SK-N-SH treated with all-trans-retinoic acid at 6 μM for 48 hours (cell line): Measurements from ENCODE around the gene CFAP97.
A peak's percentile ranks its signal among the peaks of the same experiment; 100 is the strongest.

Experiments
- ATAC-seq: fragments of 200-7000 bp; cut with Tn5 transposase; 3 replicates; pipeline ENCODE4 v1.9.1; 2020; ENCODE audit warnings: mild to moderate bottlenecking, moderate library complexity
- ARNTL ChIP-seq: fragments of 450-650 bp; formaldehyde crosslinking; IDR thresholded peaks from 2 replicates; pipeline ENCODE4 v1.5.0; 2020; ENCODE audit warnings: low read depth, mild to moderate bottlenecking, moderate library complexity, borderline replicate concordance
- CREB5 ChIP-seq: fragments of 250-450 bp; sonication (Bioruptor Pico); IDR thresholded peaks from 2 replicates; pipeline ENCODE4 v1.5.1; 2020; ENCODE audit warnings: low read depth, mild to moderate bottlenecking, moderate library complexity
- CSDC2 ChIP-seq: fragments of 250-450 bp; sonication (Bioruptor Pico); IDR thresholded peaks from 2 replicates; pipeline ENCODE4 v1.5.0; 2020; ENCODE audit warnings: mild to moderate bottlenecking, moderate library complexity
- CSRNP3 ChIP-seq: fragments of 250-450 bp; sonication (Bioruptor Pico); IDR thresholded peaks from 2 replicates; pipeline ENCODE4 v1.5.1; 2021; ENCODE audit warnings: mild to moderate bottlenecking, moderate library complexity
- ESRRG ChIP-seq: fragments of 250-450 bp; sonication (Bioruptor Pico); IDR thresholded peaks from 2 replicates; pipeline ENCODE4 v1.6.1; 2021; ENCODE audit warnings: mild to moderate bottlenecking
- GLIS3 ChIP-seq: fragments of 250-450 bp; sonication (Bioruptor Pico); IDR thresholded peaks from 2 replicates; pipeline ENCODE4 v1.5.0; 2020; ENCODE audit warnings: mild to moderate bottlenecking, moderate library complexity
- PATZ1 ChIP-seq: fragments of 250-450 bp; sonication (Bioruptor Pico); IDR thresholded peaks from 2 replicates; pipeline ENCODE4 v1.8.0; 2020; ENCODE audit warnings: mild to moderate bottlenecking, moderate library complexity, borderline replicate concordance
- POU6F1 ChIP-seq: fragments of 250-450 bp; sonication (Bioruptor Pico); IDR thresholded peaks from 2 replicates; pipeline ENCODE4 v1.8.0; 2021; ENCODE audit warnings: low read depth, mild to moderate bottlenecking, moderate library complexity, borderline replicate concordance
- PPARA ChIP-seq: fragments of 250-450 bp; sonication (Bioruptor Pico); IDR thresholded peaks from 2 replicates; pipeline ENCODE4 v1.5.0; 2020; ENCODE audit warnings: mild to moderate bottlenecking, borderline replicate concordance
- RARB ChIP-seq: fragments of 250-450 bp; sonication (Bioruptor Pico); IDR thresholded peaks from 2 replicates; pipeline ENCODE4 v1.8.0; 2021; ENCODE audit warnings: mild to moderate bottlenecking, moderate library complexity
- SNAI2 ChIP-seq: fragments of 250-450 bp; sonication (Bioruptor Pico); IDR thresholded peaks from 2 replicates; pipeline ENCODE4 v1.5.0; 2020; ENCODE audit warnings: mild to moderate bottlenecking, moderate library complexity
- TOX ChIP-seq: fragments of 250-450 bp; sonication (Bioruptor Pico); IDR thresholded peaks from 2 replicates; pipeline ENCODE4 v1.8.0; 2021; ENCODE audit warnings: mild to moderate bottlenecking, moderate library complexity, borderline replicate concordance
- TSHZ2 ChIP-seq: fragments of 250-450 bp; sonication (Bioruptor Pico); IDR thresholded peaks from 2 replicates; pipeline ENCODE4 v1.5.0; 2020; ENCODE audit warnings: mild to moderate bottlenecking, moderate library complexity
- ZC3H10 ChIP-seq: fragments of 250-450 bp; sonication (Bioruptor Pico); IDR thresholded peaks from 2 replicates; pipeline ENCODE4 v1.5.1; 2021; ENCODE audit warnings: mild to moderate bottlenecking, moderate library complexity
- ZFP3 ChIP-seq: fragments of 250-450 bp; sonication (Bioruptor Pico); IDR thresholded peaks from 2 replicates; pipeline ENCODE4 v1.5.0; 2020; ENCODE audit warnings: mild to moderate bottlenecking, moderate library complexity
- ZFP30 ChIP-seq: fragments of 450-650 bp; formaldehyde crosslinking; IDR thresholded peaks from 2 replicates; pipeline ENCODE4 v1.5.0; 2022; ENCODE audit warnings: mild to moderate bottlenecking, moderate library complexity
- ZNF565 ChIP-seq: fragments of 450-650 bp; formaldehyde crosslinking; conservative IDR thresholded peaks from 2 replicates; pipeline ENCODE4 v1.5.0; 2020; ENCODE audit warnings: low read depth, mild to moderate bottlenecking, moderate library complexity
- ZNF70 ChIP-seq: fragments of 450-650 bp; formaldehyde crosslinking; IDR thresholded peaks from 2 replicates; pipeline ENCODE4 v1.5.0; 2020; ENCODE audit warnings: mild to moderate bottlenecking, moderate library complexity
- ZNF8 ChIP-seq: fragments of 450-650 bp; formaldehyde crosslinking; IDR thresholded peaks from 2 replicates; pipeline ENCODE4 v1.5.0; 2020; ENCODE audit warnings: mild to moderate bottlenecking, moderate library complexity

Gene CFAP97

GRCh38 chr4:185203486-185204237, at the start of gene CFAP97:
TSS of gene CFAP97 (minus strand) at chr4:185204000. CDS start at chr4:185191196, 12,804 bp downstream.
- ATAC-seq, result peak; percentile 92
- TF ChIP-seq ZFP3 (CRISPR knock-in tag) (no peak), GLIS3 (CRISPR knock-in tag) (no peak), ZNF70 (CRISPR knock-in tag) (no peak), CSDC2 (CRISPR knock-in tag) (0 out of 2 replicates have a peak, but pooled peaks have one; percentile 64), TOX (CRISPR knock-in tag) (no peak), ARNTL (CRISPR knock-in tag) (no peak), ZC3H10 (CRISPR knock-in tag) (no peak; the same call in 1 of the 2 replicates), CSRNP3 (CRISPR knock-in tag) (no peak), TSHZ2 (CRISPR knock-in tag) (peak; percentile 78), ZNF8 (CRISPR knock-in tag) (no peak), PATZ1 (CRISPR knock-in tag) (no peak), POU6F1 (CRISPR knock-in tag) (no peak), SNAI2 (CRISPR knock-in tag) (no peak)

GRCh38 chr4:185249105-185249504, 45.3 kb upstream of the CFAP97 start:
- no peak for TF ChIP-seq GLIS3 (CRISPR knock-in tag)
- no peak for TF ChIP-seq ESRRG
- no peak for TF ChIP-seq RARB
- no peak for TF ChIP-seq SNAI2 (CRISPR knock-in tag)
- TF ChIP-seq CREB5 (CRISPR knock-in tag), result no peak
- ATAC-seq, result no peak

- ATAC-seq, result no peak
- TF ChIP-seq ZFP30 (CRISPR knock-in tag) (no peak), SNAI2 (CRISPR knock-in tag) (no peak), TSHZ2 (CRISPR knock-in tag) (no peak), CSDC2 (CRISPR knock-in tag) (no peak), CREB5 (CRISPR knock-in tag) (no peak), ZFP3 (CRISPR knock-in tag) (no peak), ZNF565 (CRISPR knock-in tag) (no peak), ZC3H10 (CRISPR knock-in tag) (no peak), POU6F1 (CRISPR knock-in tag) (no peak), GLIS3 (CRISPR knock-in tag) (no peak), PPARA (CRISPR knock-in tag) (no peak)
Measured at GRCh38 chr4:185248393-185249039, 44.7 kb upstream of the CFAP97 start.
